Thyroid gland (tissue), 4 donors: Measurements from ENCODE around the gene MYOG. TPM values are rescaled to one million over a fixed set of nuclear protein-coding genes. Genes with fewer than 3 reads are reported as not detected.

Experiments
- DNase-seq, 2 donors: peaks; one replicate each; pipeline ENCODE4 v3.0.0-alpha.2; 2019
- H3K27ac ChIP-seq, 3 donors: fragments of 200-600 bp; sonication (generic); 1 replicate in 2 of 3; 2 replicates in 1 of 3; pipeline ENCODE4 v1.5.1; 2016 to 2019; ENCODE audit warnings: mild to moderate bottlenecking in 1 of 3, moderate library complexity in 1 of 3
- H3K27me3 ChIP-seq: fragments of 200-600 bp; sonication (generic); one replicate; pipeline ENCODE4 v1.5.1; 2019
- H3K36me3 ChIP-seq, 2 donors: fragments of 200-600 bp; sonication (generic); one replicate each; pipeline ENCODE4 v1.5.1; 2016 to 2019
- H3K4me1 ChIP-seq, 2 donors: fragments of 200-600 bp; sonication (generic); one replicate each; pipeline ENCODE4 v1.5.1; 2017 to 2019
- H3K4me3 ChIP-seq, 3 donors: fragments of 200-600 bp; sonication (generic); replicated peaks in 1 of 3; 1 replicate in 2 of 3; 2 replicates in 1 of 3; pipeline ENCODE4 v1.5.1; 2016; ENCODE audit warnings: mild to moderate bottlenecking in 1 of 3
- H3K9me3 ChIP-seq: fragments of 200-600 bp; sonication (generic); one replicate; pipeline ENCODE4 v1.5.1; 2017
- CTCF ChIP-seq, 6 experiments: fragments of 200-600 bp in 3 of 6; fragments of 450-650 bp in 3 of 6; sonication (generic) in 3 of 6; IDR thresholded peaks; one replicate each; pipeline ENCODE4 v1.5.1; 2016 to 2019; ENCODE audit warnings: antibody characterized with exemption in 6 of 6, mild to moderate bottlenecking in 2 of 6, inconsistent platforms in 1 of 6, moderate library complexity in 1 of 6
- POLR2A ChIP-seq, 2 donors: fragments of 450-650 bp; IDR thresholded peaks; one replicate each; pipeline ENCODE4 v1.6.1; 2017; ENCODE audit warnings: antibody characterized with exemption in 2 of 2, mild to moderate bottlenecking in 2 of 2, moderate library complexity in 1 of 2
- WGBS, 2 donors: methylation state at CpG; one replicate each; pipeline ENCODE4 v1.1.5; 2017; 5-methylcytosine and 5-hydroxymethylcytosine counted together
- intact Hi-C: fragments of 100-400 bp; cut with DNase I; formaldehyde crosslinking; loops from one replicate; pipeline ENCODE4 v1.15.1; 2023
- total RNA-seq, 4 donors: library from RNA; depleted of rRNA; stranded (reverse); fragments of >200 nt; gene quantifications; one replicate each; pipeline ENCODE4 v1.2.3, GENCODE V29; 2016

MYOG gene
- total RNA-seq, 4 donors from 2014 or later: not detected

DNA sequence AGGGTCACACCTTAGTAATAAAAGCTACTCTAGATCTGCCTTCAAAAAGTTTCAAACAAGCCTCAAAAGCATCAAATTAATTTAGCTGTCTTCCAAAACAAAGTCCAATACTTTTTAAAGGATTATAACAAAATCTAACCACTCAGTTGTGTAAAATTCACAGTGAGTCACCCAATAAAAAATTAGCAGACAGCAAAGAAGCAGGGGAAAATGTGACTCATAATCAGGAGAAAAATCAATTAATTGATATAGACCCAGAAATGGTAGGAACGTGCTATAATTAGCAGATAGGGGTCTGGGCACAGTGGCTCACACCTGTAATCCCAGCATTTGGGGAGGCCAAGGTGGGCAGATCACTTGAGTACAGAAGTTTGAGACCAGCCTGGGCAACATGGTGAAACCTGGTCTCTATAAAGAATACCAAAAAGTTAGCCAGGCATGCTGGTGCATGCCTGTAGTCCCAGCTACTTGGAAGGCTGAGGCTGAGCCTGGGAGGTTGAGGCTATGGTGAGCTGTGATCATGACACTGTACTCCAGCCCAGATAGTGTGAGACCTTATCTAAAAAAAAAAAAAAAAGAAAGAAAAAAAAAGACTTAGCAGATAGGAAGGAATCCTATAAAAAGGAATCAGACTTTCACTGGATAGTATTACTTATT lies 8.1 kb upstream of the MYOG start:
- no peaks in the 10 kb centered on the region for H3K4me1 ChIP-seq
- intact Hi-C loops: no loop called here
- WGBS, 2 donors: 92% methylated on average over 1 of the region's 1 CpG
- H3K36me3 ChIP-seq: no peaks in the 10 kb centered on the region
- no peaks in the 10 kb centered on the region for H3K27me3 ChIP-seq
- H3K27ac ChIP-seq: no peak overlapping the region
- no peak for DNase-seq
- no peaks in the 10 kb centered on the region for H3K9me3 ChIP-seq
- no peak overlapping the region for H3K4me3 ChIP-seq
- TF ChIP-seq CTCF (IDR thresholded peaks at IDR 0.05): no peak
- TF ChIP-seq POLR2A (IDR thresholded peaks at IDR 0.05): no peak

DNA sequence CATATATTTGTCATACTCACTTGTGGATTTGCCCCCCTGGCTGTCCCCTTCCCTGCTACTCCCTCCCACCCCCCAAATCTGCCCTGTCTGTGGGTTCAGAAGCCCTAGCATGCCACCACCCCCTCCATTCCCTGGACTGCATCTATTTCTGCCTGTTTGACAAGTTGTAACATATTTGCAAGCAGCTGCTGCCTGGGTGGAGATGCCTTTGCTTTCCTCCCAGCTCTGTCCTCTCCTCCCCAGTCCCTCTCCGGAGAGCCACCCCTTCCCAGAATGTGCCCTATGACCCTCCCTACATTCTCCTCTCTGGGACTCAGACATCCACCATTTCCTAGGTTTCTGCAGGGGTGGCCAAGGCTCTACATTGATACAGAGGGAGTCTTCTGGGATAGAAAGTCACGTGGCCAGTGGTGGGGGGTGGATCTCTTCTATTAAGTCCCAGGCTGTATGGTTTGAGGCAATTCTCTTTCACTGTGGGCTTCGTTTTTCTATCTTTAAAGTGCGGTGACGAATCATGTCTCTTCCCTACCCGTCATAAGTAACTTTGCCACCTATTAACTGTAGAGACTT lies 6.0 kb upstream of the MYOG start:
- Histone ChIP-seq H3K27me3 (no peaks in the 10 kb centered on the region), H3K4me3 (no peak overlapping the region), H3K27ac (no peak overlapping the region), H3K9me3 (no peaks in the 10 kb centered on the region), H3K36me3 (no peaks in the 10 kb centered on the region), H3K4me1 (no peaks in the 10 kb centered on the region)
- intact Hi-C loops: no loop called here
- DNase-seq: no peak
- 82 to 84% methylated on average over 6 of the region's 6 CpGs for WGBS, 2 donors
- no peak for TF ChIP-seq POLR2A (IDR thresholded peaks at IDR 0.05)
- no peak for TF ChIP-seq CTCF (IDR thresholded peaks at IDR 0.05)

DNA sequence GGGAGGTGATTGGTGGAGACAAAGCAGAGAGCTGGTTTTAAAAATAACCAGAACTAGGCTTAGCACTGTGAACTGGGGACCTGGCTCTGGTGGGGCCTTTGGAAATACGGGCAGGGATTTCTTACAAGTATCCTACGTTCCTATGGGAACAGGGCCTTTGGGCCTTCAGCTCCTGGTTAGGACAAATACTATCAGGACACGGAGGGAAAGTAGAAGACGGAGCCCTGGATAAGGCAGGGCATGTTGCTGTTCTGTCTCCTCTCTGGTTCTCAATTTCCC lies 5.3 kb upstream of the MYOG start:
- TF ChIP-seq POLR2A (IDR thresholded peaks at IDR 0.05): no peak
- no peak for TF ChIP-seq CTCF (IDR thresholded peaks at IDR 0.05)
- no peaks in the 10 kb centered on the region for H3K36me3 ChIP-seq
- WGBS, 2 donors: 78 to 82% methylated on average over 4 of the region's 4 CpGs
- DNase-seq: no peak
- H3K9me3 ChIP-seq: no peaks in the 10 kb centered on the region
- no peak overlapping the region for H3K27ac ChIP-seq
- no peaks in the 10 kb centered on the region for H3K4me1 ChIP-seq
- intact Hi-C loops: no loop called here
- no peak overlapping the region for H3K4me3 ChIP-seq
- H3K27me3 ChIP-seq: no peaks in the 10 kb centered on the region

DNA sequence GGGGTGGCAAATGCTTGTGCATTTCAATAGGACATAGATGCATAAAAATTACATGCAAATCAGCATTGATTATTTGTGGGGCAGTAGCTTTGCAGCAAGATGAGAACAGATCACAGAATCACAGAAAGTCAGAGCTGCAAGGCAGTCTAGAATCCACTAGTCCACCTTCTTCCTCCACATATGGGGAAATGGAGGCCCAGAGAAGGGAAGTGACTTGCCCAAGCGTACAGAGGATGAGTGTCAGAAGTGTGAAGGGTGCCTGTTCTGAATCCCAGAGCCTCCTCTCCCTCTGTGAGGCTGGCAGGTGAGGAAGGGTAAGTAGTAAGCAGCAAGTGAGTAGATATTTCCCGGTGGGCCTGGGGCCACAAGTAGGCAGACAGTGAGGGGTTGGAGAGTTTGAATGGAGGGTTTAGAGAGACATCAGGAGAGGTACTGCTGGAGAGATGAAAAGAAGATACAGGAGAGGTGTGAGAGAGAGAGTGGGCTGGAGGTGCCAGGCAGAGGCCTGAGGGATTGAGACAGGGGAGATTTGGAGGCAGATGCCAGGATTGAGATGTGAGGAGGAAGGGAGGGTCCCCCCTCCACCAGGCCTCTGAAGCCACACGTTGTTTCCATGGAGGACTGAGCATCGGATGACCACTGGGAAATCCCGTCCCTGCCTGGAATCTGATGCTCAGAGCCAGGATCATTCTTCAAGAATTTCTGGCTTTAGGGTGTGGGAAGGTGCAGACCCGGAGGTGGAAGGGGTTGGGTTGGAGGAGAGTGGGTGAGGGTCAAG lies 4.8 kb upstream of the MYOG start:
- intact Hi-C loops: no loop called here
- H3K4me1 ChIP-seq: no peaks in the 10 kb centered on the region
- no peak overlapping the region for H3K4me3 ChIP-seq
- H3K27ac ChIP-seq: no peak overlapping the region
- TF ChIP-seq POLR2A (IDR thresholded peaks at IDR 0.05) (no peak), CTCF (IDR thresholded peaks at IDR 0.05) (no peak)
- no peaks in the 10 kb centered on the region for H3K36me3 ChIP-seq
- H3K27me3 ChIP-seq: no peaks in the 10 kb centered on the region
- WGBS, 2 donors: 60 to 62% methylated on average over 6 of the region's 6 CpGs
- no peaks in the 10 kb centered on the region for H3K9me3 ChIP-seq
- no peak for DNase-seq

GRCh38 chr1:203089651-203090045 lies 3.8 kb upstream of the MYOG start:
- H3K9me3 ChIP-seq: no peaks in the 10 kb centered on the region
- H3K27ac ChIP-seq: no peak overlapping the region
- DNase-seq: no peak
- intact Hi-C loops: no loop called here
- TF ChIP-seq CTCF (IDR thresholded peaks at IDR 0.05) (no peak), POLR2A (IDR thresholded peaks at IDR 0.05) (no peak)
- H3K36me3 ChIP-seq: no peaks in the 10 kb centered on the region
- H3K4me1 ChIP-seq: no peaks in the 10 kb centered on the region
- H3K4me3 ChIP-seq: no peak overlapping the region
- no peaks in the 10 kb centered on the region for H3K27me3 ChIP-seq
- WGBS, 2 donors: 66 to 69% methylated on average over 7 of the region's 7 CpGs
